A673 (cell line): ENCODE results near the gene FBXW8.

ENCODE experiments used
- CTCF ChIP-seq: fragments of 300-800, 200-600 bp; sonication (generic); conservative IDR thresholded peaks from 2 replicates; pipeline ENCODE4 v1.5.1; 2017; ENCODE audit warnings: low read depth, mild to moderate bottlenecking, antibody characterized with exemption, low read length, moderate library complexity, mixed read lengths
- EZH2 ChIP-seq: fragments of 200-600 bp; sonication (generic); IDR thresholded peaks from 2 replicates; pipeline ENCODE4 v1.6.1; 2017; ENCODE audit warnings: borderline replicate concordance, low read depth, mild to moderate bottlenecking, mixed read lengths, antibody characterized with exemption, low read length; ENCODE audit not compliant: poor library complexity, severe bottlenecking

- no peak for TF ChIP-seq CTCF
- no peak for TF ChIP-seq EZH2
Observed at GRCh38 chr12:117079487-117079886, 168.7 kb downstream of the FBXW8 start.
